HTERT RPE-1 (cell line): ENCODE measurements around the gene FMO2.

ENCODE experiments used
- in situ Hi-C: fragments of 300-500 bp; cut with MboI; formaldehyde crosslinking; loops from 4 replicates; pipeline ENCODE4 v1.14.3; 2020; ENCODE audit warnings: low sequenced_read_pairs

Gene FMO2

GRCh38 chr1:171256940-171257606, 72.0 kb downstream of the FMO2 start:
- in situ Hi-C loops: no loop called here

DNA sequence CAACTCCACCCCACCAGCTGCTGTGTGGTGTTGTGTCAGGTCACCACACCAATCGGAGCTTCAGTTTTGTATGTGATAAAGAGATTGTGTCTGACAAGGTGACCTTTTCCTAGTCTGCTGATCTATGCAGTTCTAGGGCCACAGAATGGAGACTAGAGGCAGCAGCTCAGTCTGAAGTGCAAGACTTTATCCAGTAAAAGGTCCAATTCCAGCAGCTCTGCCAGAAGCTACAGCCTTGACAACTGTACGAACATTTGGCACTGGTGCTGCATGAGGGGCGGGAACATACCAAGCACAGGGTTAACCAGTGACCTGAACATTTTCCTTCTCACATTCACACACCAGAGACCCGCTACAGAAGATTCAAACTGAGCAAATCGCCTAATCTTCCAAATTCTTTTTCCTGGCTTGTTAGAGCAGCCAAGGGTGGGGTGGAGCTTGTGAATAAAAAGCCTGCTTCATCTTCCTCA, 72.5 kb downstream of the FMO2 start:
- in situ Hi-C loops: no loop called here

- in situ Hi-C loops: no loop called here
These were observed 73.3 kb downstream of the FMO2 start for GRCh38 chr1:171258429-171258828.

DNA sequence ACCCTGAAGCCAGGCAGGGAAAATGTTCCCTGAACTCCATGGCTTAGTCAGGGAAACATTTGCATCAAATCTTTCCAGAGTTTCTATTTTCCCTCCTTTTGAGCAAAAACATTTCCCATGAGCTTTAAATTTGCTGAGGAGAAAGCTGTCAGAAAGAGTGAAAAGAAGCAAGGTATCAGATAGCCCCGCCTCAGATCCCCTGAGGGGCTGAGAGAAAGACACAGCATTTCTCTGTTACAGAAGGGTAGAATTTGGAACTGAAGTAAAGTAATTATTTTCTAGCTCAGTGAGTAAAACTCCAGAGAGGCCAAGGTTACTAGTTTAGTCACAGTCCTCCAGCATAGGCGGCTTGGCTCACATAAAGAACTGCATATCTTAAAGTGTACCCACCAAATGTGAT, 73.8 kb downstream of the FMO2 start:
- in situ Hi-C loops: no loop called here
